IMR-90 (cell line): ENCODE data around the gene RNF17. TPM values are rescaled to one million over a fixed set of nuclear protein-coding genes. Genes with fewer than 3 reads are reported as not detected.

Experiments used
- ATAC-seq: fragments of 200-7000 bp; cut with Tn5 transposase; 2 replicates; pipeline ENCODE4 v1.9.1; 2020; ENCODE audit warnings: low read depth, mild to moderate bottlenecking, moderate library complexity
- BruUV-seq: library from RNA; stranded (reverse); fragments of 400-500 nt; replicated peaks from 2 replicates; lab custom pipeline; 2021; lab: Mats Ljungman, UMichigan
- CTCF ChIA-PET: fragments of 300-600 bp; formaldehyde crosslinking; extraction: SDS; loops from one replicate; lab custom pipeline; 2021; ENCODE audit warnings: antibody characterized with exemption; lab: Yijun Ruan, JAX
- POLR2A ChIA-PET: fragments of 300-600 bp; sonication (Branson Sonifier 250); formaldehyde crosslinking; loops from one replicate; lab custom pipeline; 2022; ENCODE audit warnings: antibody characterized with exemption; ENCODE audit not compliant: unreplicated experiment; lab: Charles Lee
- DNase-seq: peaks from one replicate; pipeline ENCODE4 v3.0.0; 2013
- H2AFZ ChIP-seq: replicated peaks from 2 replicates; pipeline ENCODE3; 2013; ENCODE audit warnings: low read length, mild to moderate bottlenecking; ENCODE audit not compliant: poor library complexity
- H2AK5ac ChIP-seq: 2 replicates; pipeline ENCODE4 v1.6.1; 2013; ENCODE audit warnings: low read depth, low read length, inconsistent platforms
- H2AK9ac ChIP-seq: replicated peaks from 2 replicates; pipeline ENCODE3; 2013; ENCODE audit warnings: mild to moderate bottlenecking, low read depth, low read length, moderate library complexity; ENCODE audit not compliant: poor library complexity
- H2BK120ac ChIP-seq: 2 replicates; pipeline ENCODE4 v1.6.1; 2013; ENCODE audit warnings: low read depth, low read length, inconsistent platforms
- H2BK15ac ChIP-seq: 3 replicates; pipeline ENCODE4 v1.6.1; 2013; ENCODE audit warnings: low read depth, low read length, inconsistent platforms
- H2BK20ac ChIP-seq: 2 replicates; pipeline ENCODE4 v1.6.1; 2013; ENCODE audit warnings: low read depth, mild to moderate bottlenecking, inconsistent platforms, low read length, moderate library complexity
- H2BK5ac ChIP-seq: 2 replicates; pipeline ENCODE4 v1.6.1; 2013; ENCODE audit warnings: mild to moderate bottlenecking, low read depth, low read length, inconsistent platforms; ENCODE audit not compliant: poor library complexity, severe bottlenecking
- H3K14ac ChIP-seq: replicated peaks from 2 replicates; pipeline ENCODE4 v1.6.1; 2013; ENCODE audit warnings: low read depth, low read length, inconsistent platforms
- H3K18ac ChIP-seq: 2 replicates; pipeline ENCODE4 v1.6.1; 2013; ENCODE audit warnings: low read depth, low read length, control low read depth
- H3K23ac ChIP-seq: 2 replicates; pipeline ENCODE4 v1.6.1; 2013; ENCODE audit warnings: low read depth, low read length, inconsistent platforms
- H3K27ac ChIP-seq: 2 replicates; pipeline ENCODE4 v1.5.1; 2013; ENCODE audit warnings: mild to moderate bottlenecking, control low read depth, low read length; ENCODE audit not compliant: insufficient read depth
- H3K27me3 ChIP-seq: 2 replicates; pipeline ENCODE4 v1.6.1; 2013; ENCODE audit warnings: low read length; ENCODE audit not compliant: control insufficient read depth, insufficient read depth
- H3K36me3 ChIP-seq: 2 replicates; pipeline ENCODE4 v1.6.1; 2013; ENCODE audit warnings: low read length, mixed read lengths; ENCODE audit not compliant: control insufficient read depth, insufficient read depth
- H3K4ac ChIP-seq: 2 replicates; pipeline ENCODE4 v1.6.1; 2013; ENCODE audit warnings: low read depth, low read length, inconsistent platforms
- H3K4me1 ChIP-seq: 2 replicates; pipeline ENCODE4 v1.6.1; 2013; ENCODE audit warnings: low read length, mixed read lengths; ENCODE audit not compliant: control insufficient read depth, insufficient read depth
- H3K4me2 ChIP-seq: 2 replicates; pipeline ENCODE4 v1.6.1; 2013; ENCODE audit warnings: low read depth, mild to moderate bottlenecking, control low read depth, low read length, moderate library complexity
- H3K4me3 ChIP-seq: 2 replicates; pipeline ENCODE4 v1.5.1; 2013; ENCODE audit warnings: low read depth, mild to moderate bottlenecking, control low read depth, low read length, moderate library complexity; ENCODE audit not compliant: insufficient read depth
- H3K56ac ChIP-seq: 2 replicates; pipeline ENCODE4 v1.6.1; 2013; ENCODE audit warnings: low read length, inconsistent platforms; ENCODE audit not compliant: insufficient read depth; ENCODE audit errors: extremely low read depth
- H3K79me1 ChIP-seq, 2 experiments: 2 replicates each; pipeline ENCODE4 v1.6.1; 2013; ENCODE audit warnings: low read length in 2 of 2, inconsistent platforms in 1 of 2, low read depth in 1 of 2
- H3K9ac ChIP-seq: 2 replicates; pipeline ENCODE4 v1.6.1; 2013; ENCODE audit warnings: low read depth, low read length, control low read depth
- H3K9me1 ChIP-seq: 2 replicates; pipeline ENCODE4 v1.6.1; 2013; ENCODE audit warnings: low read length, inconsistent platforms; ENCODE audit not compliant: insufficient read depth
- H3K9me3 ChIP-seq: 2 replicates; pipeline ENCODE4 v1.6.1; 2013; ENCODE audit warnings: low read length; ENCODE audit not compliant: control insufficient read depth, insufficient read depth
- H4K20me1 ChIP-seq: 2 replicates; pipeline ENCODE4 v1.6.1; 2013; ENCODE audit warnings: low read length, inconsistent platforms; ENCODE audit not compliant: insufficient read depth
- H4K5ac ChIP-seq: 2 replicates; pipeline ENCODE4 v1.6.1; 2013; ENCODE audit warnings: mild to moderate bottlenecking, low read depth, low read length, control low read depth
- H4K8ac ChIP-seq, 2 experiments: 2 replicates each; pipeline ENCODE4 v1.6.1; 2013; ENCODE audit warnings: low read depth in 2 of 2, low read length in 2 of 2, control low read depth in 1 of 2, inconsistent platforms in 1 of 2
- H4K91ac ChIP-seq: 2 replicates; pipeline ENCODE4 v1.6.1; 2013; ENCODE audit warnings: low read depth, low read length, inconsistent platforms; ENCODE audit not compliant: insufficient read depth
- CHD1 ChIP-seq: IDR thresholded peaks from 2 replicates; pipeline ENCODE4 v1.6.1; 2012; ENCODE audit warnings: low read depth, low read length, improper control_type of control experiment
- MAFK ChIP-seq: IDR thresholded peaks from 2 replicates; pipeline ENCODE4 v1.6.1; 2012; ENCODE audit warnings: low read depth, low read length, improper control_type of control experiment
- POLR2A ChIP-seq: IDR thresholded peaks from 2 replicates; pipeline ENCODE4 v1.6.1; 2012; ENCODE audit warnings: mild to moderate bottlenecking, low read depth, low read length
- RAD21 ChIP-seq: IDR thresholded peaks from 2 replicates; pipeline ENCODE4 v1.6.1; 2012; ENCODE audit warnings: low read length, improper control_type of control experiment
- RCOR1 ChIP-seq: IDR thresholded peaks from 2 replicates; pipeline ENCODE4 v1.6.1; 2012; ENCODE audit warnings: mild to moderate bottlenecking, low read length, improper control_type of control experiment; ENCODE audit not compliant: insufficient replicate concordance
- SMC3 ChIP-seq: fragments of 150-350 bp; IDR thresholded peaks from 2 replicates; pipeline ENCODE4 v1.6.1; 2016; ENCODE audit warnings: low read depth, mild to moderate bottlenecking, antibody characterized with exemption, low read length, moderate library complexity
- WGBS, 2 experiments: methylation state at CpG; one replicate each; pipeline versions ENCODE4 v1.1.5 to v1.1.7; 2013; ENCODE audit warnings: missing lambda C conversion rate in 2 of 2; ENCODE audit not compliant: insufficient read length in 1 of 2; ENCODE audit errors: extremely low coverage in 2 of 2; 5-methylcytosine and 5-hydroxymethylcytosine counted together
- dilution Hi-C: fragments of 300-500 bp; cut with HindIII; formaldehyde crosslinking; loops from one replicate; pipeline ENCODE4 v1.14.3; 2018; ENCODE audit warnings: low sequenced_read_pairs; ENCODE audit not compliant: unreplicated experiment
- in situ Hi-C: fragments of 300-500 bp; cut with MboI; formaldehyde crosslinking; loops from 3 replicates; pipeline ENCODE4 v1.14.3; 2019; ENCODE audit warnings: low sequenced_read_pairs, inconsistent platforms, mixed read lengths
- intact Hi-C: fragments of 100-400 bp; cut with micrococcal nuclease; formaldehyde crosslinking; loops from 2 replicates; pipeline ENCODE4 v1.10.0; 2022
- polyA plus RNA-seq, 3 experiments: library from polyadenylated mRNA; depleted of rRNA; stranded (reverse); fragments of >200 nt; gene quantifications; 2 replicates each; pipeline ENCODE4 v1.2.3, GENCODE V29; 2012; ENCODE audit warnings: low replicate concordance in 1 of 3
- total RNA-seq: library from RNA; depleted of rRNA; stranded (reverse); fragments of >200 nt; gene quantifications from 2 replicates; pipeline ENCODE4 v1.2.3, GENCODE V29; 2012

The RNF17 gene
- total and polyA plus RNA-seq, 2 of the 4 experiments (the other 2 are of a cell fraction): 0.03 to 0.18 TPM

GRCh38 chr13:24894972-24895300 is 131.0 kb downstream of the RNF17 start:
- no peak overlapping the region for H2BK15ac ChIP-seq
- H3K14ac ChIP-seq: no peak overlapping the region
- peaks cover 16% of the 10 kb centered on the region for H3K36me3 ChIP-seq
- H3K9me3 ChIP-seq: no peaks in the 10 kb centered on the region
- intact Hi-C loops (no loop called here), in situ Hi-C loops (no loop called here), dilution Hi-C loops (no loop called here)
- TF ChIP-seq SMC3 (no peak), RAD21 (no peak), POLR2A (no peak), RCOR1 (no peak), CHD1 (no peak), MAFK (no peak)
- H3K79me1 ChIP-seq: no peaks in the 10 kb centered on the region; a peak in 2 of 4 replicates
- H3K4me2 ChIP-seq: no peak overlapping the region
- BruUV-seq: no TSS peak
- POLR2A ChIA-PET: no interaction called here
- no peak overlapping the region for H3K4ac ChIP-seq
- no peak overlapping the region for H3K27ac ChIP-seq
- CTCF ChIA-PET: no interaction called here
- no peak overlapping the region for H4K5ac ChIP-seq
- 0 out of 2 replicates have a peak, but pooled peaks cover 3% of the 10 kb centered on the region for H3K9me1 ChIP-seq
- H3K56ac ChIP-seq: no peak overlapping the region
- H2BK120ac ChIP-seq: no peak overlapping the region
- H2BK5ac ChIP-seq: no peak overlapping the region
- H2AK9ac ChIP-seq: no peak overlapping the region
- no peaks in the 10 kb centered on the region; the same call in 1 of the 2 replicates for H4K20me1 ChIP-seq
- no peak overlapping the region for H3K9ac ChIP-seq
- 90% methylated on average over 17 of the region's 28 CpGs; no CpG with 5 or more reads in 1 of the 2 experiments for WGBS, 2 experiments
- no peak overlapping the region for H3K23ac ChIP-seq
- ATAC-seq (no peak), DNase-seq (no peak)
- H2BK20ac ChIP-seq: no peak overlapping the region
- no peak overlapping the region for H2AK5ac ChIP-seq
- H4K91ac ChIP-seq: no peak overlapping the region
- no peaks in the 10 kb centered on the region for H3K4me1 ChIP-seq
- H2AFZ ChIP-seq: no peak overlapping the region
- no peaks in the 10 kb centered on the region for H3K27me3 ChIP-seq
- H3K18ac ChIP-seq: no peak overlapping the region
- H3K4me3 ChIP-seq: no peak overlapping the region
- H4K8ac ChIP-seq: no peak overlapping the region
